GM18861 (cell line): ENCODE measurements around the gene TBC1D22A.
"Not testable (repeated sequence)": the region's sequence is repeated elsewhere in the genome, so short reads cannot be mapped to it uniquely, and the experiment has no call there.

Source experiments
- ATAC-seq: cut with Tn5 transposase; IDR thresholded peaks from one replicate; pipeline ENCODE4 v1.9.1; 2021; ENCODE audit not compliant: unreplicated experiment

Gene TBC1D22A

DNA sequence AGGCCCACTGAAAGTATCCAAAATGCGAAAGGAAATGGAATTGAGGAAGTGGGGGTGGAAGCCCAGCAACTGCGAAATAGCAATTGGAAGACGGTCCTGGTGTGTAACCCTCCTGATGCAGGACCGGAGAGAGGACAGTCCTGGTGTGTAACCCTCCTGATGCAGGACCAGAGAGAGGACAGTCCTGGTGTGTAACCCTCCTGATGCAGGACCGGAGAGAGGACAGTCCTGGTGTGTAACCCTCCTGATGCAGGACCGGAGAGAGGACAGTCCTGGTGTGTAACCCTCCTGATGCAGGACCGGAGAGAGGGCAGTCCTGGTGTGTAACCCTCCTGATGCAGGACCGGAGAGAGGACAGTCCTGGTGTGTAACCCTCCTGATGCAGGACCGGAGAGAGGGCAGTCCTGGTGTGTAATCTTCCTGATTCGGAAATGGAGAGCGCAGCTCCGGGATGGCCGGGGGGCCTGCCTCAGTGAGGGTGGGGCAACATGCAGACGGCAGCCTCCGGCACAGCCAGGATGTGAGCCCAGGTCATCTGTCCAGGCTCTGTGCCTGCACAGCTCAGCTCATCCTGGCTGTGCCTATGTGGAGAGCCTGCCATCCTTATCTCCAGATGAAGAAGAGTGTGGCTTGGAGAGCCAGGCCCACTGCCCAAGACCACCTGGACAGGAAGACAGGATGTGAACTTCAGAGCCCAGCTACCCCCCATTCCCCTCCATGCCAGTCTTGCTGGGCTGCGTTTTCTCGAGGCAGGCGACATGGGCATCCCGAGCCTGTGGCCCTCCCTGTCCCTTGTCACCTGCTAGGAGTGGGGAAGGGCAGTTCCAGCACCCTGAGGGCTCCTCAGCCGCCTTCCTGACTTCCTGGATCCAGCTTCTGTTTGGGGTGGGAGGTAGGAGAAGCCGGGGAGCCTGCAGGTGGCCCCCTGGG is 408.3 kb downstream of the TBC1D22A start:
- ATAC-seq, result not testable (repeated sequence)

- no peak for ATAC-seq
These were observed 409.2 kb downstream of the TBC1D22A start for GRCh38 chr22:47171441-47172221.

DNA sequence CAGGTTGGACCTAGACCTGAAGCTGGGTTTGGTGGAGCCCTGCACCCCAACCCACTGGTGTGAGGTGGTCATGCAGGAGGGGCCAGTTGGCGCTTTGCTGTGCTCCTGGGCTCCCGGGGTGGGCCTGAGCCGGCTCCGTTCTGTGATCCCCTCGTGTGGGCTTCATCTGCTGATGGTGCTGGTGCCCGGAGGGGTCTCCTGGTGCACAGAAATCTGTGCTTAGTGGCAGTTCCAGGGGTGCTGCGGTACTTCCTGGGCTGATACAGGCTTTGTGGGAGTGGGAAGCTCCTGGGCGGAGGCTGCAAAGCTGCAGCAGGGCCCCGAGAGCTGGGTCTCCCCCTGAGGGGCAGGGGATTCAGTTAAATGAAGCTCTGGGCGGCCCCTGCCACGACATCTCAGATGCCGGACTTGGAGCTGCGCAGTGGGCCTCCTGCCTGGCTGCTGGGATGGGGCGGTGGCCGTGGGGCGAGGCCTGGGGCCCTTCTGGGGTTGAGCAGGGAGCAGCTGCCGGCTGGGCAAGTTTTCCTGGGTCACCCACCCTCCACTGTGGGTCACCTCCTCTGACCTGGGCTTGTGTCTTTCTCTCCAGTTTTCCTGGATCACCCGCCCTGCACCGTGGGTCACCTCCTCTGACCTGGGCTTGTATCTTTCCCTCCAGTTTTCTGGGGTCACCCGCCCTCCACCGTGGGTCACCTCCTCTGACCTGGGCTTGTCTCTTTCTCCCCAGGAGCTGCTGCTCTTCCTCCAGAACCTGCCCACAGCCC is 410.5 kb downstream of the TBC1D22A start:
- ATAC-seq, result no peak

DNA sequence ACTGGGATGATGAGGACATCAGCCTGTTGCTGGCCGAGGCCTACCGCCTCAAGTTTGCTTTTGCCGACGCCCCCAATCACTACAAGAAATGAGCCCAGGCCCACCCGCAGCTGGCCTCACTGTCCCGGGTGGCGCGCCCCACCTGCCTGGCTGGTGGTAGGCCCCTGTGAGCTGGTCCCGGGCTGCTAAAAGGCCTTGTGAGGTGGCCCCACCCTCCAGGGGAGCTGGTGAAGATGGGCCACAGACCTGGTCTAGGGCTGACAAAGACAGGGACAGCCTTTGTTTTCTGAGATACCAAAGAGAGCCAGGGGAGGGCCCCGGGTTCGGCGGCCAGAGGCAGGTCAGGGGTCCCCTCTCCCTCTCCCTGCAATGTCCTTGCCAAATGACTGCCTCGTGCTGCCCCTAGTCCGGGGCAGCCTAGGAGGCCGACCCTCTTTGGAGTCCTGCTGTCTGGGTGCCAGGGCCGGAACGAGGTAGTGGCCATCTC is 411.1 kb downstream of the TBC1D22A start:
- no peak for ATAC-seq

- ATAC-seq, result no peak
These were observed 411.6 kb downstream of the TBC1D22A start for GRCh38 chr22:47174096-47174495.

DNA sequence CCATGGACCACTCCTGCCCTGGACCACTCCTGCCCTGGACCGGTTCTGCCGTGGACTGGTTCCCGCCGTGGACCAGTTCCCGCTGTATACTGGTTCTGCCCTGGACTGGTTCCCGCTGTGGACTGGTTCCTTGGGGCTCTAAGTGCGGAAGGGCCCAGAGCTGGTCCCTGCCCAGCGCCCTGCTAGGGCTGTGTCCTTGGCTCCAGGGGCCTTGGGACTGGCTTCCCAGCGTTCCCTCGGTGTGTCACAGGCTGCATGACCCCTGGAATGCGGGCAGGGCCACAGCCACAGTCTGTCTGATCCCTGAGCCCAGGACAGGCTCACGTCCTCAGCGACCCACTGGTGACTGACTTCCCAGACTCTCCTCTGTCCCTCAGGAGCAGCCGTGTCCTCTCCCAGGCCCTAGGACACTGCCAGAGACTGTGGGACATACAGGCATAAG is 412.2 kb downstream of the TBC1D22A start:
- no peak for ATAC-seq

- no peak for ATAC-seq
These were observed 412.9 kb downstream of the TBC1D22A start for GRCh38 chr22:47175151-47176025.

GRCh38 chr22:47176026-47176389 is 413.6 kb downstream of the TBC1D22A start:
- no peak for ATAC-seq

DNA sequence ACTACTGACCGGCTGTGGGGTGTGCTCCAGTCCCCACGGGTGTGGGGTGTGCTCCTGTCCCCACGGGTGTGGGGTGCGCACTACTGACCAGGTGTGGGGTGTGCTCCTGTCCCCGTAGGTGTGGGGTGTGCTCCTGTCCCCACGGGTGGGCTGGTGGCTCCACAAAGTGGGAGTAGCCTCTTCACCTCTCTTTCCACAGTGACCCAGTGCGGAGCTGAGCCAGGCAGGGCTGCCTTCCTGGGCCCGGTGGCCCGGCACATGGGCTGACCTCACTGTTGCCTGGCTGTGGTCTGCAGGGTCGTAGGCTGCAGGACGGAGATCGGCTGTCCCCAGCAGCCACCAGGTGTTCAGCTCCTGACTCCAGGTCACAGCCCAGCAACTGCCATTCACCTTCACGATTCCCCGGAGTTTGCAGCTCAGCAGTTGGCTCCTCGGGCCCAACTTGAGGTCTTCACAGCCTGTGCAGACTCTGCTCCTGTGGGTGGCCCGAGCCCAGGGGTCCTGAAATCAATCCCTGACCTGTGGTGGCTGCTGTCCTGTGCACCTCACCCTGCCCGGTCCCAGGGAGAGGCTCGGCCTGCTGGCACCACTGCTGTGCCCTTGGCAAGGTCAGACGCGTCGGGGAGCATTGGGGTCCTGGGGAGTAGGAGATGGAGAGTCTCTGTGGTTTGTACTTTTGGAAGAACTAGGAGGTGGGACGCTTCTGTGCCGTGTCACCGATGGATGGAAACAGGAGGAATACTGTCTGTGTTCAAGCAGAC is 414.3 kb downstream of the TBC1D22A start:
- ATAC-seq, result no peak

GRCh38 chr22:47177334-47177815 is 414.9 kb downstream of the TBC1D22A start:
- ATAC-seq, result no peak

DNA sequence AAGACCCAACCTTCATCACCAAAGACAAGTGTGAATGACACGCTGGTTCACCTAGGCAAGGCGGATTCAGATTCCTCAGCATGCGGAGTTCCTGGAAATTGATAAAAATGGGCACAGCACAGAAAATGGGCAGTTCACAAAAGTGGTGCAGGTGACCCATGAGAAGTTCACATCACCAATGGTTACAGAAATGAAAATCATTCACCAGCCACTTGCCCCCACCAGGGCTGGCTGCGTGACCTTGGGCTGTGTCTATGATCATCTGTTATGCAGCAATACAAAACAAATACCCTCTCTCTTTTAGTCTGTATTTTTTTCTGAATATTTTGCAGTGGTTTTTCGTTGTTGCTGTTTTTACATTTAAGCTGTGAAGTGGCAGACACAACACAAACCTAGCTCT is 415.9 kb downstream of the TBC1D22A start:
- ATAC-seq, result no peak

GRCh38 chr22:47180796-47181195 is 418.3 kb downstream of the TBC1D22A start:
- ATAC-seq, result no peak

DNA sequence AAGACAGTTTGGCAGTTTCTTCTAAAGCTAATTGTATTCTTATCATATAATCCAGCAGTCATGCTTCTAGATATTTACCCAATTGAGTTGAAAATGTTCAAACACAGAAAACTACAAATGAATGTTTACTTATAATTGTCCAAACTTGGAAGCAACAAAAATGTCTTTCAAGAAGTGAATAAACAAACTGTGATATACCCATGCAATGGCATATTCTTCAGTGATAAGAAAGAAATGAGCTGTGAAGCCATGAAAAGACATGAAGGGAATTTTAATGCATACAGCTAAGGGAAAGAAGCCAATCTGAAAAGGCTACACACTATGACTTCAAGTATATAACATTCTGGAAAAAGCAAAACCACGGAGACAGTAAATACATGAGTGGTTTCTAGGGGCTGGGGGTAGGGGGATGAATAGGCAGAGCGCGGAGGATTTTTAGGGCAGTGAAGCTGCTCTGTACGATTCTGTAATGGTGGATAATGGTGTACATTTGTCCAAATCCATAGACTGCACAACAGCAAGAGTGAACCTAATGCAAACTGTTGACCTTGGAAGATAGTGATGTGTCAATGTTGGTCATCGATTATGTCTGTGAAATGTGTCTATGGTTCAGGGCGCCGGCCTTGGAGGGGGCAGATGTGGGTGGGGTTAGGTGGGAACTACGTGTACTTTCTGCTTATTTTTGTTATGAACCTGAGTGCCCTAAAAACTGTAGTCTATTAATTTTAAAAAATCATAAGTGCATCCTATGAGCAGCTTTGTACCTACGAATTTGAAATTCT is 424.9 kb downstream of the TBC1D22A start:
- ATAC-seq, result no peak

DNA sequence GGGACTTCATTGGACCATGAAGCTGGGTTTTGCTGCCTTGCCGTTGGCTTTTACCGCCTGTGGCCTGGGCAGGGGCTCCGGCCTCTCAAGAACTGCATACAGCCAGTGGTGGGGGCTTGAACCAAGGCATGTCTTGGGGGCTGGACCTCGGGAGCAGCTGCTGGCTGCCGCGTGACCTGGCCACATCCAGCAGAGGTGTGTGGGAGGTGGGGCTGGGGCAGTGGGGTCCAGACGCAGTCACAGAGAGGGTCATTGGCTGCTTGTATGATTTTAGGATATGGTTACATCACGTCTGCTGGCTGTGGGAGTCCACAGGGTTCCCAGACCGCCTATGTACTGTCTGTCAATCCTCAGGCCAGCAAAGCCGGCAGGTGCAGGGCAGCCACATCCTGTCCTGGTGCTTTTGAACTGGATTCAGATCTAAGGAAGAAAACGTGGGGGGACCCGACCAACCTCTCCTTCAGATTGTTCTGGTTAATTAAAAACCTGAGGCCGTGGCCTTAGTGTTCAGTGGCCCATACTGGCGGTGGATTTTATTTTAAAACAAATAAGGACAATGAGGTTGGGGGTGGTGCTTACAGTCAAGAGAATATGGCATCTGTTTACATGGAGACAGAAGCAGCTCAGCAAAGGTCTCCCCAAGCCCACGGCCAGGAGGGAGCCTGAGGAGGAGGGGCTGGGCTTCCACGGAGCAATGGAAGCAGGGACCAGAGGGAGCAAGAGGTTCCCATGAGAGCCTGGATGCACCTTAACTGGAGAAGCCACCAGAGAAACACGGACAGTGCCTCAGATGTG is 426.0 kb downstream of the TBC1D22A start:
- ATAC-seq, result no peak

GRCh38 chr22:47189056-47189916 is 426.8 kb downstream of the TBC1D22A start:
- ATAC-seq, result no peak

DNA sequence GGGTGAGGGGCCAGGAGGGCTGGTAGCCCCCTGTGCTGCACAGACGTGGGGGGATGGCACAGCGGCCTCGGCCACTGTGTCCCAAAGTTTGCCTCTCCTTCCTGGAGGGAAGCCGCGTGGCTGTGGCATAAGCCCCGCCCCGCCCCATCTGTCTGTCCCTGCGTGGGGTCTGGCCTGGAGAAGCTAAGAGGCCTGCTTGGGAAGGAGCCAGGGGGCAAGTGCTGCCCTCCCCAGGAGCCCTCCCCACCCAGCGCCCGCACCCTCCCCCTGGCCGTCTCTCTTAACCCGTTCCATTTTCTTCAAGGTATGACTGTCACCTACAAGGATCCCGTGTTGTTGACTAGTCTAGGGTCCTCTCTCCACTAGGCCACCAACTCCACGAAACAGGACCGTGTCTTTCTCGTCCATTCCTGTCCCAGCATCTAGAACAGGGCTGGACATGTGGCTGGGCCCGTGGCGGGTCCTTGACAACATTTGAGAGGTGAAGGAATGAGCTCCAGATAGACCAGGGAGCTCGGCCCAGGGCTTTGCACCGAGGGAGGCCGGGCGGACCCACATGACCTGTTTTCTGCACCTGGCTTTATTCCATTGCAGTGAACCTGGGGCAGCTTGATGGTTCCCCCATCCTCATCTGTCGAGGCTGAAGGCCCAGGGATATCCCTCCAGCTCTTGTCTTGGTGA is 428.0 kb downstream of the TBC1D22A start:
- ATAC-seq, result no peak
